ENCODE results near the gene EFCAB5.
"Not testable (repeated sequence)": the region's sequence is repeated elsewhere in the genome, so short reads cannot be mapped to it uniquely, and the experiment has no call there.

The EFCAB5 gene

DNA sequence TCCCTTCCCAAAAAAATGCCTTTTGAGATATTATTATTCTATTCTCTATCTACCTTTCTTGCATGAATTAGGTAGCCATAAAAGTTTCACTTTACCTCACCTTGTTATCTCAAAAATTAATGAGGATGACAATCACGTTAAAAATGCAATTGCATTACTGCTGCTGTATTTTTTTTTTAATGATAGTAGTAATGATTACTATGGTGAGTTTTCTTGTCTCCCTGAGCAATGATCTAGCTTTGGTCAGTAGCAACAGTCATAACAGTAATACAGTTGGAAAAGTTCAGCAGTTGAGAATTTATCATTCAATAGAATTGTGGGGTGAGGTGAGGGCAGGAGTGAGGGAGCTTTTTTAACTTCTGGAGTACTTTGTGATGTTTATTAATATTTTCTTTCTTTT lies at the start of gene EFCAB5:
Gene EFCAB5, plus strand, starts transcription at position 301 of the 400 bp plus-strand sequence. CDS start 163 bp downstream, outside the sequence.
- no peak for TF ChIP-seq CTCF (IDR thresholded peaks at IDR 0.05; ENCODE audit: insufficient read depth, low read length, poor library complexity, severe bottlenecking)

DNA sequence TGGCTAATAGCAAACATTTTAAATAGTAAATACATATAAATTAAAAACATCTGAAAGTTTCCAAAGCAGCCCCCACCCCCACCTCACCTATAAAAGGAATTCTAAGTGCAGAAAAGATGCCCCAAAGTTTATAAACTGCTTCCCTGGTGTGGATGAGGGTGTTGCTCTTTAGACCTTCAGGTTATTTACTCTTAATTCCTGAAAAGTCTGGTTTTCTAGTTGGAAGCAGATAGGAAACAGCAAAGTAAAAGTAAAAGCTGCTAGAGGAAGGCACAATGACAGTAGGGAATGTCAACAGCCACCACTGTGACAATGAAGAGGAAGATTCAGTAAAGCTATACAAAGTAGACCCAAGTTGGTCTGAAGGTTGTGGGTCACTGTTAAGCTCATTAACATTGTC lies 49.2 kb upstream of the EFCAB5 start:
- DNase-seq (ENCODE audit: extremely low read depth, insufficient read length) = no peak
- no peaks in the 10 kb centered on the region for H3K36me3 ChIP-seq (ENCODE audit: control insufficient read depth, insufficient read depth, low read length)
- no peak overlapping the region for H3K4me3 ChIP-seq (replicated peaks; ENCODE audit: low read depth, low read length)
- no peak for TF ChIP-seq CTCF (IDR thresholded peaks at IDR 0.05; ENCODE audit: insufficient read depth, low read length, poor library complexity, severe bottlenecking)
- H3K27me3 ChIP-seq (replicated peaks; ENCODE audit: control insufficient read depth, insufficient read depth, low read length) = no peaks in the 10 kb centered on the region

More for the DNA sequence above, at the start of gene EFCAB5:
- Histone ChIP-seq H3K27me3 (replicated peaks; ENCODE audit: control insufficient read depth, insufficient read depth, low read length) (no peaks in the 10 kb centered on the region), H3K36me3 (ENCODE audit: control insufficient read depth, insufficient read depth, low read length) (no peaks in the 10 kb centered on the region), H3K4me3 (replicated peaks; ENCODE audit: low read depth, low read length) (no peak within 1 kb of the TSS)
- DNase-seq (ENCODE audit: extremely low read depth, insufficient read length) = no peak

DNA sequence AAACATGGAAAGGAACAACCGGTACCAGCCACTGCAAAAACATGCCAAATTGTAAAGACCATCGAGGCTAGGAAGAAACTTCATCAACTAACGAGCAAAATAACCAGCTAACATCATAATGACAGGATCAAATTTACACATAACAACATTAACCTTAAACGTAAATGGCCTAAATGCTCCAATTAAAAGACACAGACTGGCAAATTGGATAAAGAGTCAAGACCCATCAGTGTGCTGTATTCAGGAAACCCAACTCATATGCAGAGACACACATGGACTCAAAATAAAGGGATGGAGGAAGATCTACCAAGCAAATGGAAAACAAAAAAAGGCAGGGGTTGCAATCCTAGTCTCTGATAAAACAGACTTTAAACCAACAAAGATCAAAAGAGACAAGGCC lies 44.3 kb upstream of the EFCAB5 start:
- not testable (repeated sequence) for H3K36me3 ChIP-seq (ENCODE audit: control insufficient read depth, insufficient read depth, low read length); H3K27me3 ChIP-seq (replicated peaks; ENCODE audit: control insufficient read depth, insufficient read depth, low read length); H3K4me3 ChIP-seq (replicated peaks; ENCODE audit: low read depth, low read length); DNase-seq (ENCODE audit: extremely low read depth, insufficient read length)

GRCh38 chr17:29903471-29903870 lies 38.0 kb upstream of the EFCAB5 start:
- Histone ChIP-seq H3K4me3 (replicated peaks; ENCODE audit: low read depth, low read length) (no peak overlapping the region), H3K27me3 (replicated peaks; ENCODE audit: control insufficient read depth, insufficient read depth, low read length) (no peaks in the 10 kb centered on the region), H3K36me3 (ENCODE audit: control insufficient read depth, insufficient read depth, low read length) (no peaks in the 10 kb centered on the region; the same call in 1 of the 2 replicates)
- TF ChIP-seq CTCF (IDR thresholded peaks at IDR 0.05; ENCODE audit: insufficient read depth, low read length, poor library complexity, severe bottlenecking) = no peak
- no peak for DNase-seq (ENCODE audit: extremely low read depth, insufficient read length)

DNA sequence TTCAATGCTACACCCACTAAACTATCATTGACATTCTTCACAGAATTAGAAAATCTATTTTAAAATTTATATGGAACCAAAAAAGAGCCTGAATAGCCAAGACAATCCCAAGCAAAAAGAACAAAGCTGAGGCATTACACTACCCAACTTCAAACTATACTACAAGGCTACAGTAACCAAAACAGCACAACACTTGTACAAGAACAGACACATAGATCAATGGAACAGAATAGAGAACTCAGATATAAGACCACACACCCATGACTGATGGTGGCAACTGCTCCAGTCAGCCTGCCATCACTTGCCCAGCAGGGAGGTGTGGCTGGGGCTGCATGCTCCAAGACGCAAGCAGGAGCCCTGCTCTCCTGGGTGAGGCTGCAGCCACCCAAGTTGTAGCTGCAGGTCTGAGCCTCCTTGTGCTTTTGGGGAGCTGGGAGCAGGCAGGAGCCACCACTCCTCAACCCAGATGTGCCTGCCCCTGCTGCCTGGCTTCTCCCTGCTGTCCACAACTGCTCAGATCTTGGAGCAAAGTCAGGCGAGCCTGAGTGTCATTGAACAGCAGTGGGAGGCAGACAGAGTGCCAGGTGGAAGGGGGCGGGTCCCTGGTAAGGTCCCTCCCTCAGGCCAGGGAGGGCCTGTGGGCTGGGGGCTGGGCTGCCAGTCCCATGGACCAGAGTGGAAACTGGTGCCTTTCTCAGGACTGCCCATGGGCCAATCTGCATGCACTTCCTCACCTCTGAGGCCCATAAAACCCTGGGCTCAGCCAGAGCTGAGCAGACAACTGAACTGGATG lies 36.2 kb upstream of the EFCAB5 start:
- TF ChIP-seq CTCF (IDR thresholded peaks at IDR 0.05; ENCODE audit: insufficient read depth, low read length, poor library complexity, severe bottlenecking) = no peak
- H3K27me3 ChIP-seq (replicated peaks; ENCODE audit: control insufficient read depth, insufficient read depth, low read length) = no peaks in the 10 kb centered on the region
- no peaks in the 10 kb centered on the region; the same call in 1 of the 2 replicates for H3K36me3 ChIP-seq (ENCODE audit: control insufficient read depth, insufficient read depth, low read length)

DNA sequence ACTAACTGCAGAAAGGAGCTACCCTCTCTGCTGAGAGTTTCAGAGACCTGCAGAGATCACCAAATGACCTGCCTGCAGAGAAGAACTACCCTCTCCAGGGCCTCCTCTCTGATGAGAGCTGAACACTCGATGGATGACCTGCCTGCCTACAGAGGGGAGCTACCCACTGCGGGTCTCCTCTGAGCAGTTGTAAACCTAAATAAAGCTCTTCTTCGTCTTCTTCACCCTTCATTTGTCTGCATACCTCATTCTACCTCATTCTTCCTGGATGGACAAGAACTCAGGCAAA lies 35.6 kb upstream of the EFCAB5 start:
- no peak overlapping the region for H3K4me3 ChIP-seq (replicated peaks; ENCODE audit: low read depth, low read length)

More for the DNA sequence above, 36.2 kb upstream of the EFCAB5 start:
- DNase-seq (ENCODE audit: extremely low read depth, insufficient read length) = no peak
- H3K4me3 ChIP-seq (replicated peaks; ENCODE audit: low read depth, low read length) = no peak overlapping the region

More for the DNA sequence above, 35.6 kb upstream of the EFCAB5 start:
- H3K36me3 ChIP-seq (ENCODE audit: control insufficient read depth, insufficient read depth, low read length) = no peaks in the 10 kb centered on the region; the same call in 1 of the 2 replicates
- no peak for DNase-seq (ENCODE audit: extremely low read depth, insufficient read length)
- H3K27me3 ChIP-seq (replicated peaks; ENCODE audit: control insufficient read depth, insufficient read depth, low read length) = no peaks in the 10 kb centered on the region
- TF ChIP-seq CTCF (IDR thresholded peaks at IDR 0.05; ENCODE audit: insufficient read depth, low read length, poor library complexity, severe bottlenecking) = no peak
